Lower leg skin (tissue), 3 donors: ENCODE results near the gene TSR2.

Experiments
- POLR2A ChIP-seq, 2 donors: fragments of 450-650 bp; IDR thresholded peaks; one replicate each; pipeline ENCODE4 v1.6.1; 2016 to 2017; ENCODE audit warnings: antibody characterized with exemption in 2 of 2, mild to moderate bottlenecking in 1 of 2, moderate library complexity in 1 of 2
- TF ChIP-seq, protein P1 (sequence below), 3 donors: fragments of 450-650 bp; IDR thresholded peaks; one replicate each; pipeline ENCODE4 v1.5.1; 2016; ENCODE audit warnings: antibody characterized with exemption in 3 of 3, mild to moderate bottlenecking in 3 of 3, moderate library complexity in 2 of 3

DNA sequence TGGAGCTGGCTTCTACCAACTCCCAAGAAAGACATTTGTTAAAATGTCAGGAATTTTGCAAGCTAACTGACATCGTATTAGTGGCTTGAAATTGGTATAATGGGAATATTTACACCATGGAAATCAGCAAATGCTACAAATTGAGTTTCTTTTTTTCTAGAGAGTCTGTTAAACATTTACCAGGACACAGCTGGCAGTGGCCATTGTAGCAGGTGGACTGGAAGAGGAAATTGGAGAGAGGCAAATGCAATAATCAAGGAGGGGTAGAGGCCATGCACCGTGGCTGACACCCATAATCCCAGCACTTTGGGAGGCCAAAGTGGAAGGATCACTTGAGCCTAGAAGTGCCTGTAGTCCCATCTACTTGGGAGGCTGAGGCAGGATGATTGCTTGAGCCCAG lies 32.9 kb upstream of the TSR2 start:
- TF ChIP-seq, protein P1, sequence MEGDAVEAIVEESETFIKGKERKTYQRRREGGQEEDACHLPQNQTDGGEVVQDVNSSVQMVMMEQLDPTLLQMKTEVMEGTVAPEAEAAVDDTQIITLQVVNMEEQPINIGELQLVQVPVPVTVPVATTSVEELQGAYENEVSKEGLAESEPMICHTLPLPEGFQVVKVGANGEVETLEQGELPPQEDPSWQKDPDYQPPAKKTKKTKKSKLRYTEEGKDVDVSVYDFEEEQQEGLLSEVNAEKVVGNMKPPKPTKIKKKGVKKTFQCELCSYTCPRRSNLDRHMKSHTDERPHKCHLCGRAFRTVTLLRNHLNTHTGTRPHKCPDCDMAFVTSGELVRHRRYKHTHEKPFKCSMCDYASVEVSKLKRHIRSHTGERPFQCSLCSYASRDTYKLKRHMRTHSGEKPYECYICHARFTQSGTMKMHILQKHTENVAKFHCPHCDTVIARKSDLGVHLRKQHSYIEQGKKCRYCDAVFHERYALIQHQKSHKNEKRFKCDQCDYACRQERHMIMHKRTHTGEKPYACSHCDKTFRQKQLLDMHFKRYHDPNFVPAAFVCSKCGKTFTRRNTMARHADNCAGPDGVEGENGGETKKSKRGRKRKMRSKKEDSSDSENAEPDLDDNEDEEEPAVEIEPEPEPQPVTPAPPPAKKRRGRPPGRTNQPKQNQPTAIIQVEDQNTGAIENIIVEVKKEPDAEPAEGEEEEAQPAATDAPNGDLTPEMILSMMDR (IDR thresholded peaks at IDR 0.05): no peak
- TF ChIP-seq POLR2A (IDR thresholded peaks at IDR 0.05): no peak
